A549 treated with dexamethasone at 1 μM for 4 hours (cell line): ENCODE results near the gene SOX1. TPM values are rescaled to one million over a fixed set of nuclear protein-coding genes. Genes with fewer than 3 reads are reported as not detected.

Experiments used
- total RNA-seq: library from RNA; stranded (reverse); fragments of 200-300 nt; extraction: Qiagen RNA extraction; gene quantifications from 5 replicates; pipeline ENCODE4 v1.2.3, GENCODE V29; 2022

The SOX1 gene
- not detected in 5 replicates for total RNA-seq

DNA sequence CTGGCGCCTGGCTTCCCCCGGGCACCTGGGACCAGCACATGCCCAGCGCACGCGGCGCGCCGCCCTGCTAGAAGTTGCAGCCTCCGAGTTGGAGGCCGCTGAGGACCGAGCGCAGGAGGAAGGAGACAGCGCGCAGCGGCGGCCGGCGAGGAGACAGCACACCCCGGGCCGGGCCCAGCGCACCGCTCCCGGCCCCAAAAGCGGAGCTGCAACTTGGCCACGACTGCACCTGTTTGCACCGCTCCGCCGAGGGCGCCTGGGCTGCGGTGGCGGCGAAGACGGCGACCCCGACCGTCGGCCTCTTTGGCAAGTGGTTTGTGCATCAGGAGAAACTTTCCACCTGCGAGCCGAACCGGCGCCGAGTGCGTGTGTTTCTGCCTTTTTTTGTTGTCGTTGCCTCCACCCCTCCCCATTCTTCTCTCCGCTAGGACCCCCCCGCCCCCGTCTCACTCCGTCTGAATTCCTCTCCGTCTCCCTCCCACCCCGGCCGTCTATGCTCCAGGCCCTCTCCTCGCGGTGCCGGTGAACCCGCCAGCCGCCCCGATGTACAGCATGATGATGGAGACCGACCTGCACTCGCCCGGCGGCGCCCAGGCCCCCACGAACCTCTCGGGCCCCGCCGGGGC, at the start of gene SOX1:
SOX1 (plus strand) TSS at position 34 of the 626 bp plus-strand sequence; CDS start at position 544, 510 bp downstream.

